Upper lobe of left lung (tissue), 6 donors: ENCODE results near the gene PBRM1. TPM values are rescaled to one million over a fixed set of nuclear protein-coding genes. Genes with fewer than 3 reads are reported as not detected.

ENCODE experiments used
- ATAC-seq, 2 donors: fragments of 200-7000 bp; cut with Tn5 transposase; one replicate each; pipeline ENCODE4 v1.9.1; 2022; ENCODE audit warnings: mild to moderate bottlenecking in 2 of 2, moderate library complexity in 2 of 2; ENCODE audit not compliant: low FRiP score in 2 of 2
- DNase-seq, 2 donors: peaks; one replicate each; pipeline ENCODE4 v3.0.0-alpha.2; 2019 to 2020
- H3K27ac ChIP-seq, 4 donors: fragments of 200-600 bp; sonication (generic); one replicate each; pipeline ENCODE4 v1.5.1; 2016 to 2019
- H3K27me3 ChIP-seq, 4 donors: fragments of 200-600 bp; sonication (generic); one replicate each; pipeline ENCODE4 v1.5.1; 2017 to 2019
- H3K36me3 ChIP-seq, 4 donors: fragments of 200-600 bp; sonication (generic); one replicate each; pipeline ENCODE4 v1.5.1; 2016 to 2019
- H3K4me1 ChIP-seq, 4 donors: fragments of 200-600 bp; sonication (generic); one replicate each; pipeline ENCODE4 v1.5.1; 2018 to 2019
- H3K4me3 ChIP-seq, 4 donors: fragments of 200-600 bp; sonication (generic); one replicate each; pipeline ENCODE4 v1.5.1; 2017 to 2019; ENCODE audit warnings: mild to moderate bottlenecking in 2 of 4, moderate library complexity in 1 of 4
- H3K9me3 ChIP-seq, 4 donors: fragments of 200-600 bp; sonication (generic); one replicate each; pipeline ENCODE4 v1.5.1; 2018 to 2019
- EP300 ChIP-seq, 4 donors: sonication (generic); formaldehyde crosslinking; IDR thresholded peaks; one replicate each; pipeline ENCODE4 v1.5.1; 2017; ENCODE audit warnings: antibody characterized with exemption in 4 of 4, control low read depth in 2 of 4
- POLR2A ChIP-seq, 4 donors: fragments of 450-650 bp; IDR thresholded peaks; one replicate each; pipeline ENCODE4 v1.5.1; 2016 to 2017; ENCODE audit warnings: antibody characterized with exemption in 4 of 4, mild to moderate bottlenecking in 2 of 4
- POLR2AphosphoS5 ChIP-seq, 2 donors: sonication (generic); formaldehyde crosslinking; IDR thresholded peaks; one replicate each; pipeline ENCODE4 v1.5.1; 2017; ENCODE audit warnings: antibody characterized with exemption in 2 of 2
- WGBS, 2 donors: methylation state at CpG; one replicate each; pipeline ENCODE4 v1.1.5; 2017 to 2018; 5-methylcytosine and 5-hydroxymethylcytosine counted together
- total RNA-seq, 6 donors: library from RNA; depleted of rRNA in 4 of 6; stranded (reverse); fragments of >200 nt in 4 of 6; gene quantifications; one replicate each; pipeline versions ENCODE4 v1.1.0 to v1.2.1, GENCODE V29; 2016 to 2021
- TF ChIP-seq, protein P1 (sequence below), 6 experiments: fragments of 450-650 bp in 4 of 6; fragments of 200-600 bp in 2 of 6; sonication (generic) in 2 of 6; IDR thresholded peaks; one replicate each; pipeline ENCODE4 v1.5.1; 2016 to 2019; ENCODE audit warnings: antibody characterized with exemption in 6 of 6
- donor health status: DM: no; HTN: no; CAD: no; lungs with moderate emphysema.
- donor health status: DM: no; HTN: yes; CAD: no; lungs with severe emphysema.

PBRM1 gene
- total RNA-seq, 6 donors from 2014 or later, result 60.9 to 151 (median 81.6) TPM

DNA sequence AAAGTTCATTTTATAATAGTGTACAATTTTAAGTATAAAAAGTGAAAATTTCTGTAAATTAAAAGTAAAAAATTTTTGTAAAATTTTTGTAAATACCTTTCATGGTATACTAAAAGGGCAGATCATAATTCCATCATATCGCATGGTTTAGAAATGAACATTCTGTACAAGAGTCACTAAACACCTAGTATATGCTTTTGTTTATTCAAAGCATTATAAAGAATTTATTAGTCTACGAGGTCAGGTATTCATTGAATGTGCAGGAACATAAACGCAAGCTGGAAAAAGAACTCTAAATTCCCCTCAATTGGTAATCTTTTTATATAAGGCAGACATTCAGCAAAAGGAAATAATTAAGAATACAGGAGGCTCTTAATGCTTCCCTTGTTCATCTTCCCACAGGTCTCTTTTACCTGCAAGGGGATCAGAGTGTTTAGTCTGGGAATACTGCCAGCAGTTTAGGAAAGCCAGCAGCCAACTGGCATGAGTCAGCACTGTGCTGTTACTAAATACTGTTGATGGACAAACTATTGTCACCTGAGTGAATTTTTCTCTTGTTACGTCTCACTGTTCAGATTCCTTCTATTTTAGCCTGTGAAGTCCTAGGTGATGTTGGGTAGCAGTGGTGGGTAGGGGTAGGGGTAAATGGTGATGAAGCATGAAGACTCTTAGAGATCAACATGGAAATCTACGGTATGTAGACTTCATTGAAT, 79.2 kb downstream of the PBRM1 start:
- Histone ChIP-seq H3K4me3 (no peak overlapping the region), H3K9me3 (no peaks in the 10 kb centered on the region), H3K27ac (peak overlapping the region; percentile 1 to 49 (median 21)), H3K4me1 (peaks cover 4 to 23% (median 7%) of the 10 kb centered on the region in 4 donors), H3K36me3 (peaks cover 9 to 80% (median 42%) of the 10 kb centered on the region in 4 donors), H3K27me3 (no peaks in the 10 kb centered on the region)
- TF ChIP-seq, protein P1, sequence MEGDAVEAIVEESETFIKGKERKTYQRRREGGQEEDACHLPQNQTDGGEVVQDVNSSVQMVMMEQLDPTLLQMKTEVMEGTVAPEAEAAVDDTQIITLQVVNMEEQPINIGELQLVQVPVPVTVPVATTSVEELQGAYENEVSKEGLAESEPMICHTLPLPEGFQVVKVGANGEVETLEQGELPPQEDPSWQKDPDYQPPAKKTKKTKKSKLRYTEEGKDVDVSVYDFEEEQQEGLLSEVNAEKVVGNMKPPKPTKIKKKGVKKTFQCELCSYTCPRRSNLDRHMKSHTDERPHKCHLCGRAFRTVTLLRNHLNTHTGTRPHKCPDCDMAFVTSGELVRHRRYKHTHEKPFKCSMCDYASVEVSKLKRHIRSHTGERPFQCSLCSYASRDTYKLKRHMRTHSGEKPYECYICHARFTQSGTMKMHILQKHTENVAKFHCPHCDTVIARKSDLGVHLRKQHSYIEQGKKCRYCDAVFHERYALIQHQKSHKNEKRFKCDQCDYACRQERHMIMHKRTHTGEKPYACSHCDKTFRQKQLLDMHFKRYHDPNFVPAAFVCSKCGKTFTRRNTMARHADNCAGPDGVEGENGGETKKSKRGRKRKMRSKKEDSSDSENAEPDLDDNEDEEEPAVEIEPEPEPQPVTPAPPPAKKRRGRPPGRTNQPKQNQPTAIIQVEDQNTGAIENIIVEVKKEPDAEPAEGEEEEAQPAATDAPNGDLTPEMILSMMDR (IDR thresholded peaks at IDR 0.05), result no peak
- TF ChIP-seq POLR2AphosphoS5 (IDR thresholded peaks at IDR 0.05), result no peak
- TF ChIP-seq EP300 (IDR thresholded peaks at IDR 0.05), result no peak
- no peak for TF ChIP-seq POLR2A (IDR thresholded peaks at IDR 0.05)
- ATAC-seq (peak; percentile 28 to 71), DNase-seq (peak in 1 of 2 donors; percentile 72)
- 65 to 70% methylated on average over 5 of the region's 5 CpGs for WGBS, 2 donors

DNA sequence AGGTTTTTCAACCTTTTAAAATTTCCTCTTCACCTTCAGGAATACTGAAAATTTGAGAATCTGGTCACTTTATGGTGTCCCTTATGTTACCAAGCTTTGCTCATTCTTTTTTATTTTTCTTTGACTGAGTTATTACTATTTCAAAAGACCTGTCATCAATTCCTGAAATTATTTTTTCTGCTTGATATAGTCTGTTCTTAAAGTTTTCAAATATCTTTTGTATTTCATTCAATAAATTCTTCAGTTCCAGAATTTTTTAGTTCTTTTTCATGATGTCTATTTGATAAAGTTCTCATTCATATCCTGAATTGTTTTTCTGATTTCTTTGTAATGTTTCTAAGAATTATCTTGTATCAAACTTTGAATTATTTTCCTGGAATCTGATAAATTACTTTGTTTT, 85.5 kb downstream of the PBRM1 start:
- DNase-seq, result no peak
- Histone ChIP-seq H3K4me3 (no peak overlapping the region), H3K9me3 (peaks cover 0 to 12% (median 0%) of the 10 kb centered on the region in 4 donors), H3K4me1 (no peaks in the 10 kb centered on the region), H3K27me3 (no peaks in the 10 kb centered on the region), H3K36me3 (peaks cover 15 to 74% (median 36%) of the 10 kb centered on the region in 4 donors), H3K27ac (no peak overlapping the region)
- ATAC-seq, result no peak
- TF ChIP-seq, protein P1 (IDR thresholded peaks at IDR 0.05), result no peak
- TF ChIP-seq EP300 (IDR thresholded peaks at IDR 0.05) (no peak), POLR2A (IDR thresholded peaks at IDR 0.05) (no peak), POLR2AphosphoS5 (IDR thresholded peaks at IDR 0.05) (no peak)

- no peak overlapping the region for H3K27ac ChIP-seq
- H3K4me3 ChIP-seq, result no peak overlapping the region
- 86 to 100% methylated on average over 1 to 4 of the region's 4 CpGs for WGBS, 2 donors
- ATAC-seq (no peak), DNase-seq (peak in 1 of 2 donors; percentile 22)
- no peaks in the 10 kb centered on the region for H3K4me1 ChIP-seq
- peaks cover 8 to 53% (median 23%) of the 10 kb centered on the region in 4 donors for H3K36me3 ChIP-seq
- no peaks in the 10 kb centered on the region for H3K27me3 ChIP-seq
- H3K9me3 ChIP-seq, result peaks cover 0 to 12% (median 0%) of the 10 kb centered on the region in 4 donors
- TF ChIP-seq, protein P1 (IDR thresholded peaks at IDR 0.05), result no peak
- TF ChIP-seq POLR2A (IDR thresholded peaks at IDR 0.05) (no peak), EP300 (IDR thresholded peaks at IDR 0.05) (no peak), POLR2AphosphoS5 (IDR thresholded peaks at IDR 0.05) (no peak)
Observed at GRCh38 chr3:52596658-52597265, 89.0 kb downstream of the PBRM1 start.

DNA sequence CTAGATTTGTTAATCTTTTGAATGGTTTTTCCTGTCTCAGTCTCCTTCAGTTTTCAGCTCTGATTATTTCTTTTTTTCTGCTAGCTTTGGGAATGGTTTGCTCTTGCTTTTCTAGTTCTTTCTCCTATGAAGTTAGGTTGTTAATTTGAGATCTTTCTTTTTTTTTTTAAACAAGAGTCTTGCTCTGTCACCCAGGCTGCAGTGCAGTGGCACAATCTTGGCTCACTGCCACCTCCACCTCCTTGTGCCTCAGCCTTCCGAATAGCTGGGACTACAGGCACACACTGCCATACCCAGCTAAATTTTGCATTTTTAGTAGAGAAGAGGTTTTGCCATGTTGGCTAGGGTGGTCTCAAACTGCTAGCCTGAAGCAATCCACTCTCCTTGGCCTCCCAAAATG, 92.6 kb downstream of the PBRM1 start:
- no peaks in the 10 kb centered on the region for H3K27me3 ChIP-seq
- H3K36me3 ChIP-seq, result peaks cover 0 to 43% (median 17%) of the 10 kb centered on the region in 4 donors
- WGBS, 2 donors, result 63 to 67% methylated on average over 1 of the region's 1 CpG
- H3K4me1 ChIP-seq, result no peaks in the 10 kb centered on the region
- no peaks in the 10 kb centered on the region for H3K9me3 ChIP-seq
- ATAC-seq, result no peak
- TF ChIP-seq POLR2AphosphoS5 (IDR thresholded peaks at IDR 0.05), result no peak
- TF ChIP-seq, protein P1 (IDR thresholded peaks at IDR 0.05), result no peak
- no peak for TF ChIP-seq POLR2A (IDR thresholded peaks at IDR 0.05)
- TF ChIP-seq EP300 (IDR thresholded peaks at IDR 0.05), result no peak
- DNase-seq, result peak in 1 of 2 donors; percentile 24
- H3K27ac ChIP-seq, result no peak overlapping the region
- no peak overlapping the region for H3K4me3 ChIP-seq
